Suprapubic skin (tissue), 4 donors: ENCODE measurements around the gene HCLS1. TPM values are rescaled to one million over a fixed set of nuclear protein-coding genes. Genes with fewer than 3 reads are reported as not detected.

Source experiments
- DNase-seq, 2 donors: peaks; one replicate each; pipeline ENCODE4 v3.0.0-alpha.2; 2019; ENCODE audit warnings: low spot score in 2 of 2
- H3K27ac ChIP-seq: fragments of 200-600 bp; sonication (generic); one replicate; pipeline ENCODE4 v1.5.1; 2019
- H3K27me3 ChIP-seq: fragments of 200-600 bp; sonication (generic); one replicate; pipeline ENCODE4 v1.5.1; 2019
- H3K36me3 ChIP-seq: fragments of 200-600 bp; sonication (generic); one replicate; pipeline ENCODE4 v1.5.1; 2019
- H3K4me1 ChIP-seq: fragments of 200-600 bp; sonication (generic); one replicate; pipeline ENCODE4 v1.5.1; 2019
- H3K4me3 ChIP-seq: fragments of 200-600 bp; sonication (generic); one replicate; pipeline ENCODE4 v1.5.1; 2019; ENCODE audit warnings: mild to moderate bottlenecking
- H3K9me3 ChIP-seq: fragments of 200-600 bp; sonication (generic); one replicate; pipeline ENCODE4 v1.5.1; 2019
- EP300 ChIP-seq: sonication (generic); formaldehyde crosslinking; IDR thresholded peaks from one replicate; pipeline ENCODE4 v1.6.1; 2017; ENCODE audit warnings: antibody characterized with exemption
- POLR2A ChIP-seq, 2 donors: fragments of 450-650 bp; IDR thresholded peaks; one replicate each; pipeline ENCODE4 v1.6.1; 2017; ENCODE audit warnings: antibody characterized with exemption in 2 of 2, mild to moderate bottlenecking in 2 of 2, moderate library complexity in 2 of 2
- POLR2AphosphoS5 ChIP-seq, 3 donors: sonication (generic); formaldehyde crosslinking; IDR thresholded peaks; one replicate each; pipeline ENCODE4 v1.6.1; 2017; ENCODE audit warnings: antibody characterized with exemption in 3 of 3
- WGBS: methylation state at CpG from one replicate; pipeline ENCODE4 v1.1.5; 2018; 5-methylcytosine and 5-hydroxymethylcytosine counted together
- total RNA-seq, 4 donors: library from RNA; depleted of rRNA; stranded (reverse); fragments of >200 nt; gene quantifications; one replicate each; pipeline ENCODE4 v1.1.0, GENCODE V29; 2016
- TF ChIP-seq, protein P1 (sequence below), 2 donors: fragments of 200-600 bp in 1 of 2; fragments of 450-650 bp in 1 of 2; sonication (generic) in 1 of 2; IDR thresholded peaks; one replicate each; pipeline ENCODE4 v1.5.1; 2016 to 2019; ENCODE audit warnings: antibody characterized with exemption in 2 of 2, mild to moderate bottlenecking in 1 of 2, moderate library complexity in 1 of 2

Gene HCLS1
- total RNA-seq, 4 donors from 2014 or later, result 7.2 to 20.3 (median 11.8) TPM

- no peak for DNase-seq
- no peak overlapping the region for H3K4me3 ChIP-seq
- TF ChIP-seq POLR2A (IDR thresholded peaks at IDR 0.05) (no peak), EP300 (no peak), POLR2AphosphoS5 (IDR thresholded peaks at IDR 0.05) (no peak)
- TF ChIP-seq, protein P1, sequence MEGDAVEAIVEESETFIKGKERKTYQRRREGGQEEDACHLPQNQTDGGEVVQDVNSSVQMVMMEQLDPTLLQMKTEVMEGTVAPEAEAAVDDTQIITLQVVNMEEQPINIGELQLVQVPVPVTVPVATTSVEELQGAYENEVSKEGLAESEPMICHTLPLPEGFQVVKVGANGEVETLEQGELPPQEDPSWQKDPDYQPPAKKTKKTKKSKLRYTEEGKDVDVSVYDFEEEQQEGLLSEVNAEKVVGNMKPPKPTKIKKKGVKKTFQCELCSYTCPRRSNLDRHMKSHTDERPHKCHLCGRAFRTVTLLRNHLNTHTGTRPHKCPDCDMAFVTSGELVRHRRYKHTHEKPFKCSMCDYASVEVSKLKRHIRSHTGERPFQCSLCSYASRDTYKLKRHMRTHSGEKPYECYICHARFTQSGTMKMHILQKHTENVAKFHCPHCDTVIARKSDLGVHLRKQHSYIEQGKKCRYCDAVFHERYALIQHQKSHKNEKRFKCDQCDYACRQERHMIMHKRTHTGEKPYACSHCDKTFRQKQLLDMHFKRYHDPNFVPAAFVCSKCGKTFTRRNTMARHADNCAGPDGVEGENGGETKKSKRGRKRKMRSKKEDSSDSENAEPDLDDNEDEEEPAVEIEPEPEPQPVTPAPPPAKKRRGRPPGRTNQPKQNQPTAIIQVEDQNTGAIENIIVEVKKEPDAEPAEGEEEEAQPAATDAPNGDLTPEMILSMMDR (IDR thresholded peaks at IDR 0.05), result no peak
- no peak overlapping the region for H3K27ac ChIP-seq
- no peaks in the 10 kb centered on the region for H3K36me3 ChIP-seq
- no peaks in the 10 kb centered on the region for H3K9me3 ChIP-seq
- no peaks in the 10 kb centered on the region for H3K27me3 ChIP-seq
- peaks cover 13% of the 10 kb centered on the region for H3K4me1 ChIP-seq
Observed at GRCh38 chr3:121651684-121652083, 9.0 kb downstream of the HCLS1 start.

DNA sequence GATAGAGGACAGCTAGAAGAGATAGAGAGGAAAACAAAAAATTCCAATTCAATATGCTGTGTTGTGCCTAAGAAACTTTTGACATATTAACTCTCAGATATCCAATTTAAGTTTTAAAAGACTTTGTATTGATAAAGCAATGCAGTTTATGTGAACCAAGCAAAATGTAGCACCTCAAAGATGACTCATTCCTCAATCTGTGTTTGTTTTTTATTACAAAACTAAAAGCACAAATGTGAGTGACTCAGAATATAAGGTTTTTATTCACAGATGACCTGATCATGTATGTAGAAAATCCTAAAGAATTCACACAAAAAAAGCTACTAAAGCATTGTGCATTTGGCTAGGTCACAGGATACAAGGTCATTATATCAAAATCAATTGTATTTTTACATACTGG is 11.1 kb downstream of the HCLS1 start:
- Histone ChIP-seq H3K27me3 (no peaks in the 10 kb centered on the region), H3K4me3 (no peak overlapping the region), H3K9me3 (no peaks in the 10 kb centered on the region), H3K4me1 (peaks cover 13% of the 10 kb centered on the region), H3K27ac (no peak overlapping the region), H3K36me3 (no peaks in the 10 kb centered on the region)
- no peak for DNase-seq
- TF ChIP-seq, protein P1 (IDR thresholded peaks at IDR 0.05), result no peak
- TF ChIP-seq POLR2AphosphoS5 (IDR thresholded peaks at IDR 0.05) (no peak), POLR2A (IDR thresholded peaks at IDR 0.05) (no peak), EP300 (no peak)

GRCh38 chr3:121648219-121648958 is 12.3 kb downstream of the HCLS1 start:
- peak overlapping the region; percentile 25 for H3K27ac ChIP-seq
- no peak for DNase-seq
- WGBS, result 56% methylated on average over 6 of the region's 6 CpGs

DNA sequence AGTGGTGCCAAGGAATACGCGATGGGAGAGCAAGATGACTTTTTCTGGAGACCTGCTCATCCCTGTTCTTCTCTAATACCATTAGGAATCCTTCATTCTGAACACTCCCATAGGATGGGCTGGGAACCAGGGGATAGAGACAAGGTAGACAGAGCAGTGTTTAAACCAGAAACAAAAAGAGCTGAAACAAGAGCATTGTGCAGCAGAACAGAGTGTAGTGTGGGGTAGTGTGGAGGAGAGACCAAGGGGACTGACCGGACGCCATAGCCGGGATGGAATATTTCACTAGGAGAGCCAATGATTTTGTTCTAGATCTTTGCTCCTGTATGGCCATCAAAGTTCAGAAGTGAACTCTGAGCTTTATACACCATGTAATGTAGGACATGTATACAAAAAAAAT is 15.6 kb downstream of the HCLS1 start:
- Histone ChIP-seq H3K9me3 (no peaks in the 10 kb centered on the region), H3K4me1 (peaks cover 13% of the 10 kb centered on the region), H3K27ac (no peak overlapping the region), H3K36me3 (peaks cover 8% of the 10 kb centered on the region), H3K4me3 (no peak overlapping the region), H3K27me3 (no peaks in the 10 kb centered on the region)
- WGBS, result 99% methylated on average over 5 of the region's 5 CpGs
- TF ChIP-seq POLR2A (IDR thresholded peaks at IDR 0.05) (no peak), EP300 (no peak), POLR2AphosphoS5 (IDR thresholded peaks at IDR 0.05) (no peak)
- TF ChIP-seq, protein P1 (IDR thresholded peaks at IDR 0.05), result no peak
- no peak for DNase-seq

More at GRCh38 chr3:121648219-121648958, 12.3 kb downstream of the HCLS1 start:
- no peaks in the 10 kb centered on the region for H3K27me3 ChIP-seq
- no peaks in the 10 kb centered on the region for H3K36me3 ChIP-seq
- no peaks in the 10 kb centered on the region for H3K9me3 ChIP-seq
- H3K4me1 ChIP-seq, result peaks cover 13% of the 10 kb centered on the region
- TF ChIP-seq POLR2A (IDR thresholded peaks at IDR 0.05) (no peak), POLR2AphosphoS5 (IDR thresholded peaks at IDR 0.05) (no peak), EP300 (no peak)
- TF ChIP-seq, protein P1 (IDR thresholded peaks at IDR 0.05), result no peak
- H3K4me3 ChIP-seq, result no peak overlapping the region

GRCh38 chr3:121642601-121643314 is 17.9 kb downstream of the HCLS1 start:
- no peak for DNase-seq
- no peak for TF ChIP-seq EP300
- Histone ChIP-seq H3K9me3 (no peaks in the 10 kb centered on the region), H3K27ac (no peak overlapping the region), H3K27me3 (no peaks in the 10 kb centered on the region), H3K36me3 (peaks cover 11% of the 10 kb centered on the region), H3K4me1 (no peaks in the 10 kb centered on the region), H3K4me3 (no peak overlapping the region)
- 88% methylated on average over 9 of the region's 9 CpGs for WGBS
